Activated CD4-positive, CD25-positive, alpha-beta regulatory T cell (primary cell): ENCODE data around the gene KIAA1586.

Experiments used
- DNase-seq, 4 experiments: peaks; one replicate each; lab custom pipeline; 2025; lab: John Stamatoyannopoulos, UW

Gene KIAA1586

DNA sequence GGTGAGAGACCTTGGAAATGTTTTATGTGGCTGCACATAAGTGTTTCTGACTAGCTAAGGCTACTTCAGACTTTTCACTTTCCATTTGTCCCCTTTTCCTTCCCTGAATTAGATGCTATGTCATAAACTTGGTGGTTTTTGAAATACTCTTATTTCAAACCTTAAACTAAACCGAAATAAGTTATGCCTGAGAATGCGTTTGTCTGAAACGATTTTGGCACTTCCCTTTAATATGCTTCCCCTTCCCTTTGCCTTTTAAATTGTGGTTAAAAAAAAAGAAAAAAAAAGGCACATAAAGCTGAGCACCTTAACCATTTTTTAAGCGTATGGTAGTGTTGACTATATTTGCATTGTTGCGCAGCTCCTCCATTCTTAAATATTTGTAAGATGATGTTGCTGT, 57.8 kb downstream of the KIAA1586 start:
- no peak for DNase-seq
